ENCODE data around the gene RYR2.
"Not testable (repeated sequence)": the region's sequence is repeated elsewhere in the genome, so short reads cannot be mapped to it uniquely, and the experiment has no call there.

The RYR2 gene

DNA sequence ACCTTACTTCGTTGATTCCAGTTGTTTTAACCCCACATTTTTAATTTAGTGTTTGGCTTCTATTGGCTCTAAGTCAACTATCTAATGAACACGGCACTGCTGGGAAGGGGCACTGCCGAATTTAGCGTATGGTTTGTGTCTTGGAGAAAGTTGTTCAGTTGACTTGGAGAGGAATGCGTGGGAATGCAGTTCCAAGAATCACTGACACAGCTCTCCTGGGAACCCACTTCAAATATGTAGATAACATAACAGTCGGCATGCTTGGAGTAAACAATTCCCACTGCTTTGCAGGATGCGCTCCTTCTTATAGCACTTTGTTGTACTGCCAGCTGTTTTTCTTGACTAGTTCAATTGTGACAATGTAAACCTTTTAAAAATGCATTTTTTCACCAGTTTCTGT lies 104.3 kb downstream of the RYR2 start:
- TF ChIP-seq CTCF (IDR thresholded peaks at IDR 0.05; ENCODE audit: low read depth, low read length) = no peak
- peak in 1 of 2 donors; percentile 92 for DNase-seq (ENCODE audit: low read depth in 2 of 2)
- no peak overlapping the region for H3K4me3 ChIP-seq (replicated peaks in 1 of 2; ENCODE audit: low read depth in 2 of 2, low read length in 2 of 2)

GRCh38 chr1:237149857-237150256 lies 107.9 kb downstream of the RYR2 start:
- no peak for TF ChIP-seq CTCF (IDR thresholded peaks at IDR 0.05; ENCODE audit: low read depth, low read length)

DNA sequence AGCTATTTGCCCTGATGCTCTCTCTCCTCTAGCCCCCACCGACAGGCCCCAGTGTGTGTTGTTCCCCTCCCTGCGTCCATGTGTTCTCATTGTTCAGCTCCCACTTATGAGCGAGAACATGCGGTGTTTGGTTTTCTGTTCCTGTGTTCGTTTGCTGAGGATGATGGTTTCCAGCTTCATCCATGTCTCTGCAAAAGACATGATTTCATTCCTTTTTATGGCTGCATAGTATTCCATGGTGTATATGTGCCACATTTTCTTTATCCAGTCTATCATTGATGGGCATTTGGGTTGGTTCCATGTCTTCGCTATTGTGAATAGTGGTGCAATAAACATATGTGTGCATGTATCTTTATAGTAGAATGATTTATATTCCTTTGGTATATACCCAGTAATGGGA lies 110.0 kb downstream of the RYR2 start:
- H3K4me3 ChIP-seq (replicated peaks in 1 of 2; ENCODE audit: low read depth in 2 of 2, low read length in 2 of 2); DNase-seq (ENCODE audit: low read depth in 2 of 2): not testable (repeated sequence)

More at GRCh38 chr1:237149857-237150256, 107.9 kb downstream of the RYR2 start:
- no peak for DNase-seq (ENCODE audit: low read depth in 2 of 2)
- H3K4me3 ChIP-seq (replicated peaks in 1 of 2; ENCODE audit: low read depth in 2 of 2, low read length in 2 of 2) = no peak overlapping the region

DNA sequence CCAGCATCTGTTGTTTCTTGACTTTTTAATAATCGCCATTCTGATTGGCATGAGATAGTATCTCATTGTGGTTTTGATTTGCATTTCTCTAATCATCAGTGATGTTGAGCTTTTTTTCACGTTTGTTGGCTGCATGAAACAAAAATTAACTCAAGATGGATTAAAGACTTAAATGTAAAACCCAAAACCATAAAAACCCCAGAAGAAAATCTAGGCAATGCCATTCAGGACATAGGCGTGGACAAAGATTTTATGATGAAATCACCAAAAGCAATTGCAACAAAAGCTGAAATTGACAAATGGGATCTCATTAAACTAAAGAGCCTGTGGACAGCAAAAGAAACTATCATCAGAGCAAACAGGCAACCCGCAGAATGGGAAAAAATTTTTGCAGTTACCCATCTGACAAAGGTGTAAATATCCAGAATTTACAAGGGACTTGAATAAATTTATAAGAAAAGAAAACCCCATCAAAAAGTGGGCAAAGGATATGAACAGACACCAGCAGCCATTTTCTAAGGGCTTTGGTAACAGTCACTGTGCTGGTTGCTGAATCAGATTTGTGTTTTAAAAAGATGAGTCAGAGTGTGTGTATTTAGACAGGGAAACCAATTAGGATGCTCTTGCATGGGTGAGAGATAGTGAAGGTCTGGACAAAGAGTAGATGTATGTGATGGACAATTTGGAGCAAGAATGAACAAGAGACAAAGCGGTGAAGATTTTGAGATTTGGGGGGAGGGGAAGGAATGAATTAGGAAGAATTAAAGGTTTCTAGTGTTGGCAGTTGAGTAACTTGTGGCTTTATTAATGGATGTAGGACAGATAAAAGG lies 110.7 kb downstream of the RYR2 start:
- no peak for TF ChIP-seq CTCF (IDR thresholded peaks at IDR 0.05; ENCODE audit: low read depth, low read length)
- no peak for DNase-seq (ENCODE audit: low read depth in 2 of 2)
- no peak overlapping the region for H3K4me3 ChIP-seq (replicated peaks in 1 of 2; ENCODE audit: low read depth in 2 of 2, low read length in 2 of 2)

DNA sequence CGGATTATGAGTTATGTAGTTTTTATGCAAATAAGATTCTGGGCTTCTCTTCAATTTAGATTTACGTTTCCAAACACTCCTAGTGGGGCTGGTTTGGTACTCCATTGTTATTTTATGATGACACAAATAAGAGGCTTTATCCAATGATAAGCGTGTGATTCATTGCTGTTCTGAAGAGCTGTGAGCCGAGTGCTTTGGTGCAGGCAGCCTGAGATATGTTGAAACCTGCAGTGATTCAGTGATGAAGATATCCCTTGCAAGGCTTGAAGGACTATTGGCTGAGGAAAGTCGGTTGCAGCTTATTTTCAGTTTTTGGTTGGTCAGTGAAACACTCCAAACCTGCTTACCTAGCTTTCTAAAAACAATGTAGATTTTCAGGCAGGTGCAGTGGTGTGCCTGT lies 112.2 kb downstream of the RYR2 start:
- TF ChIP-seq CTCF (IDR thresholded peaks at IDR 0.05; ENCODE audit: low read depth, low read length) = no peak
- no peak overlapping the region for H3K4me3 ChIP-seq (replicated peaks in 1 of 2; ENCODE audit: low read depth in 2 of 2, low read length in 2 of 2)
- DNase-seq (ENCODE audit: low read depth in 2 of 2) = peak; percentile 50 to 83

DNA sequence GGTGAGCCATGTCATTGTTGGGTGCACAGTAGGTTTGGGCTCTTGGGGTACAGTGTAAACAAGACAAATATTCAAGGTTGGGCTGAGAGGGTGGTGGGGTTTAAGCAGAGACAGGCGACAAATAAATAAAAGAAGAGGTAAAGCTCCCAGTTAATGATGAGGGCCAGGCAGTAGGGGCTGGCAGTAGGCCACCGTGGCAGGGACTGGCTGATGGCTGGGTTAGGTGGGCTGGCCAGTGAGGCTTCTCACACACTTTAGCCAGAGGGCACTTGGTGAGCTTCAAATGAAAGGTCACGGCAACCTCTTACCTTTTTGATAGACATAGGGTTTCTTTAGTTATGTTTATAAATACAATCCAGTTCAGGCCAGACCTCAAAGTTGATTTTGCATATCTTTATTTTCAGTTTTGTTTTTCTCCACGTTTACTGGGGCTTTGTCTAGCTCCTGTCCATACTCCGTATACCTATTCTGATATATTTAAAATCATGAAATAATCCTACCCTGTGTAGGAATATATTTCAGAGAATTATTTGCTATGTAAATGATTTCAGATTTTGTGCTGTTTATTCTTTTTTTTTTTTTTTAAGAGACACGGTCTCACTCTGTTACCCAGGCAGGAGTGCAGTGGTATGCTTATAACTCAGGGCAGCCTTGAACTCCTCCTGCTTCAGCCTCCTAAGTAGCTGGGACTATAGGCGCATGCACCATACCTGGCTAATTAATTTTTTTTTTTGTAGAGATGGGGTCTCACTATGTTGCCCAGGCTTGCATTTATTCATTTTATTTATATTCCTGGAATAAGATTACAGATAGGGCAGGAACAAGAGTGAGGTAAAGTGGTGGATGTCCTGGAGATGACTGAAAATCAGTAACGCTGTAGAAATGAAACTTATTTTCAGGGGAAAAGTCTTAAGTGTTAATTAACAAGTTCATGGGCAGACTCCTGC lies 122.7 kb downstream of the RYR2 start:
- no peak for DNase-seq (ENCODE audit: low read depth in 2 of 2)
- no peak overlapping the region for H3K4me3 ChIP-seq (replicated peaks in 1 of 2; ENCODE audit: low read depth in 2 of 2, low read length in 2 of 2)
- TF ChIP-seq CTCF (IDR thresholded peaks at IDR 0.05; ENCODE audit: low read depth, low read length) = no peak

DNA sequence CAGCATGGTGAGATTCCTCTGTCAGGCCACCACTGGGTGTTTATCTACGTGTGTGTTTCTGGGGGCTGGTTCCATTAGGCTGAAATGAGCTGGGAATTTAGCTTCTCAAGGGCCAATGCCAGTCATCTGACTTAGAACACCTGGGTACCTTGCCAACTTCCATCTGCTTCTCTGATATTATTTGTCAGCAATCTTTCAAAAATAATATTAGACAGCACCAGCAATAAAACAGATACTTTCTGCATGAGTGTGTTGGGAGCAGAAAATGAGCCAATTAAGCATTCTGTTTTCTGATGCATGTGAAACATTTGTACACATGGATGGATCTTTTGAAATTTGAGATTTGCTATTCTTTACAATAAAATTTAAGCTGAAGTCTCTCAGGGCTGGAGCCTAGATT lies 124.1 kb downstream of the RYR2 start:
- no peak overlapping the region for H3K4me3 ChIP-seq (replicated peaks in 1 of 2; ENCODE audit: low read depth in 2 of 2, low read length in 2 of 2)
- DNase-seq (ENCODE audit: low read depth in 2 of 2) = no peak
- TF ChIP-seq CTCF (IDR thresholded peaks at IDR 0.05; ENCODE audit: low read depth, low read length) = no peak

All from cardiac fibroblast (primary cell).